MCF 10A (cell line): ENCODE results near the gene PLCL1. TPM values are rescaled to one million over a fixed set of nuclear protein-coding genes. Genes with fewer than 3 reads are reported as not detected.
"Not testable (repeated sequence)": the region's sequence is repeated elsewhere in the genome, so short reads cannot be mapped to it uniquely, and the experiment has no call there.

ENCODE experiments used
- BruUV-seq: library from RNA; stranded (reverse); fragments of 400-500 nt; replicated peaks from 2 replicates; lab custom pipeline; 2021; lab: Mats Ljungman, UMichigan
- CTCF ChIA-PET: fragments of 300-600 bp; sonication (Branson Sonifier 250); formaldehyde crosslinking; extraction: SDS; loops from one replicate; lab custom pipeline; 2021; ENCODE audit warnings: antibody characterized with exemption, inconsistent platforms; lab: Yijun Ruan, JAX
- POLR2A ChIA-PET: fragments of 300-600, 350-650 bp; sonication (Branson Sonifier 250); formaldehyde crosslinking; extraction: SDS; loops from one replicate; lab custom pipeline; 2020; ENCODE audit warnings: antibody characterized with exemption, inconsistent platforms; lab: Yijun Ruan, JAX
- DNase-seq: peaks from one replicate; pipeline ENCODE4 v3.0.0-alpha.2; 2018; ENCODE audit not compliant: unreplicated experiment
- H3K27ac Mint-ChIP-seq: one replicate; pipeline ENCODE4 v1.8.0; 2022; ENCODE audit warnings: mild to moderate bottlenecking, low read depth, mixed read lengths; ENCODE audit not compliant: unreplicated experiment
- H3K27me3 Mint-ChIP-seq: one replicate; pipeline ENCODE4 v1.8.0; 2022; ENCODE audit warnings: mixed read lengths; ENCODE audit not compliant: insufficient read depth, unreplicated experiment
- H3K36me3 Mint-ChIP-seq: one replicate; pipeline ENCODE4 v1.8.0; 2022; ENCODE audit warnings: mild to moderate bottlenecking, moderate library complexity, mixed read lengths; ENCODE audit not compliant: insufficient read depth, unreplicated experiment
- H3K4me1 Mint-ChIP-seq: one replicate; pipeline ENCODE4 v1.8.0; 2022; ENCODE audit warnings: mixed read lengths; ENCODE audit not compliant: insufficient read depth, unreplicated experiment
- H3K4me3 Mint-ChIP-seq: one replicate; pipeline ENCODE4 v1.8.0; 2022; ENCODE audit warnings: mild to moderate bottlenecking, moderate library complexity, mixed read lengths; ENCODE audit not compliant: unreplicated experiment
- H3K9me3 Mint-ChIP-seq: one replicate; pipeline ENCODE4 v1.8.0; 2022; ENCODE audit warnings: mixed read lengths; ENCODE audit not compliant: unreplicated experiment
- CTCF ChIP-seq: fragments of 200-600 bp; IDR thresholded peaks from one replicate; pipeline ENCODE4 v1.8.0; 2022; ENCODE audit warnings: antibody characterized with exemption, mild to moderate bottlenecking; ENCODE audit not compliant: unreplicated experiment
- intact Hi-C: fragments of 100-400 bp; cut with micrococcal nuclease; formaldehyde crosslinking; loops from 2 replicates; pipeline ENCODE4 v1.14.1; 2022
- total RNA-seq: library from RNA; stranded (reverse); gene quantifications from 2 replicates; pipeline ENCODE4 v1.2.3, GENCODE V29; 2022

PLCL1 gene
- total RNA-seq, 1 experiment from 2014 or later: 0.12 TPM

- ChIA-PET CTCF (interaction anchor here (1.1 kb wide), 1 partner anchor 16 kb away, joined by 3 read pairs; no protein-coding TSS in a partner anchor), POLR2A (interaction anchor here (1.5 kb wide), 1 partner anchor 44 kb away, joined by 5 read pairs; no protein-coding TSS in a partner anchor)
- Mint-ChIP-seq H3K4me1 (peaks cover 5% of the 10 kb centered on the region), H3K4me3 (no peak overlapping the region), H3K27me3 (no peaks in the 10 kb centered on the region), H3K36me3 (no peaks in the 10 kb centered on the region), H3K27ac (no peak overlapping the region), H3K9me3 (peaks cover 9% of the 10 kb centered on the region)
- peak; percentile 55 for DNase-seq
- TF ChIP-seq CTCF: no peak
- no TSS peak for BruUV-seq
- intact Hi-C loops: no loop called here
Measured at GRCh38 chr2:197828464-197829135, 24.2 kb downstream of the PLCL1 start.

- H3K4me3 Mint-ChIP-seq, intact Hi-C loops, H3K4me1 Mint-ChIP-seq, H3K36me3 Mint-ChIP-seq, DNase-seq, BruUV-seq, CTCF ChIA-PET, POLR2A ChIA-PET, H3K9me3 Mint-ChIP-seq, H3K27ac Mint-ChIP-seq, H3K27me3 Mint-ChIP-seq: not testable (repeated sequence)
Measured at GRCh38 chr2:197834771-197835170, 30.4 kb downstream of the PLCL1 start.

- TF ChIP-seq CTCF: no peak
Measured at GRCh38 chr2:197835293-197835692, 30.9 kb downstream of the PLCL1 start.

GRCh38 chr2:197838036-197838435 is 33.6 kb downstream of the PLCL1 start:
- intact Hi-C loops: no loop called here
- Mint-ChIP-seq H3K36me3 (no peaks in the 10 kb centered on the region), H3K27me3 (no peaks in the 10 kb centered on the region), H3K9me3 (no peaks in the 10 kb centered on the region), H3K27ac (no peak overlapping the region), H3K4me1 (no peaks in the 10 kb centered on the region), H3K4me3 (no peak overlapping the region)
- TF ChIP-seq CTCF: no peak
- no TSS peak for BruUV-seq
- ChIA-PET CTCF (interaction anchor here (0.6 to 1.9 kb wide), 3 partner anchors 50 to 147 kb away, joined by 3 to 8 read pairs (median 3); no protein-coding TSS in a partner anchor), POLR2A (interaction anchor here (0.6 to 0.8 kb wide), 2 partner anchors 9 to 120 kb away, joined by 3 to 4 read pairs; no protein-coding TSS in a partner anchor)
- no peak for DNase-seq

More at GRCh38 chr2:197835293-197835692, 30.9 kb downstream of the PLCL1 start:
- DNase-seq: no peak
- Mint-ChIP-seq H3K27me3 (no peaks in the 10 kb centered on the region), H3K36me3 (no peaks in the 10 kb centered on the region), H3K9me3 (peaks cover 9% of the 10 kb centered on the region), H3K27ac (no peak overlapping the region), H3K4me1 (no peaks in the 10 kb centered on the region), H3K4me3 (no peak overlapping the region)
- ChIA-PET POLR2A (no interaction called here), CTCF (no interaction called here)
- no TSS peak for BruUV-seq
- intact Hi-C loops: no loop called here
